ENCODE results near the gene STOM.

- TF ChIP-seq CTCF (IDR thresholded peaks at IDR 0.05) (no peak), POLR2A (IDR thresholded peaks at IDR 0.05) (no peak)
Measured at GRCh38 chr9:121372239-121373010, 2.4 kb upstream of the STOM start.

Data from body of pancreas (tissue), 4 donors.